GM19372 (cell line): ENCODE measurements around the gene VPS37C.

Source experiments
- ATAC-seq: cut with Tn5 transposase; IDR thresholded peaks from one replicate; pipeline ENCODE4 v1.9.1; 2021; ENCODE audit warnings: mild to moderate bottlenecking, low read depth, moderate library complexity; ENCODE audit not compliant: unreplicated experiment

Gene VPS37C

GRCh38 chr11:61120099-61120705 is 41.0 kb downstream of the VPS37C start:
- no peak for ATAC-seq

- no peak for ATAC-seq
These were observed 41.7 kb downstream of the VPS37C start for GRCh38 chr11:61119571-61119970.

- no peak for ATAC-seq
These were observed 42.2 kb downstream of the VPS37C start for GRCh38 chr11:61119055-61119454.

- ATAC-seq = no peak
These were observed 42.8 kb downstream of the VPS37C start for GRCh38 chr11:61118406-61118805.

- no peak for ATAC-seq
These were observed 43.2 kb downstream of the VPS37C start for GRCh38 chr11:61118004-61118403.

GRCh38 chr11:61117168-61117520 is 44.1 kb downstream of the VPS37C start:
- no peak for ATAC-seq

- no peak for ATAC-seq
These were observed 44.6 kb downstream of the VPS37C start for GRCh38 chr11:61116426-61117167.

GRCh38 chr11:61115498-61116224 is 45.6 kb downstream of the VPS37C start:
- no peak for ATAC-seq

- ATAC-seq = no peak
These were observed 46.3 kb downstream of the VPS37C start for GRCh38 chr11:61114913-61115312.

GRCh38 chr11:61113201-61113600 is 48.0 kb downstream of the VPS37C start:
- no peak for ATAC-seq

GRCh38 chr11:61112575-61112974 is 48.7 kb downstream of the VPS37C start:
- no peak for ATAC-seq

- no peak for ATAC-seq
These were observed 49.3 kb downstream of the VPS37C start for GRCh38 chr11:61111786-61112517.

GRCh38 chr11:61111050-61111435 is 50.2 kb downstream of the VPS37C start:
- no peak for ATAC-seq

GRCh38 chr11:61110255-61111049 is 50.8 kb downstream of the VPS37C start:
- no peak for ATAC-seq

- no peak for ATAC-seq
These were observed 51.6 kb downstream of the VPS37C start for GRCh38 chr11:61109671-61110070.

- ATAC-seq = no peak
These were observed 52.2 kb downstream of the VPS37C start for GRCh38 chr11:61108847-61109585.

- no peak for ATAC-seq
These were observed 53.3 kb downstream of the VPS37C start for GRCh38 chr11:61107888-61108287.

- no peak for ATAC-seq
These were observed 54.2 kb downstream of the VPS37C start for GRCh38 chr11:61106894-61107470.

GRCh38 chr11:61106296-61106695 is 54.9 kb downstream of the VPS37C start:
- ATAC-seq = no peak
